HEK293T (cell line): Measurements from ENCODE around the gene CASS4.

Experiments used
- CTCF ChIA-PET: fragments of 350-600 bp; formaldehyde crosslinking; extraction: SDS; loops from one replicate; lab custom pipeline; 2021; ENCODE audit warnings: antibody characterized with exemption, inconsistent platforms; lab: Yijun Ruan, JAX
- POLR2A ChIA-PET: fragments of 350-600 bp; formaldehyde crosslinking; extraction: SDS; loops from one replicate; lab custom pipeline; 2020; ENCODE audit warnings: antibody characterized with exemption, inconsistent platforms; lab: Yijun Ruan, JAX
- DNase-seq: peaks from one replicate; pipeline ENCODE4 v3.0.0; 2012; ENCODE audit warnings: mixed read lengths; ENCODE audit errors: extremely low spot score
- ARNT ChIP-seq: fragments of 450-650 bp; IDR thresholded peaks from 2 replicates; pipeline ENCODE4 v1.6.1; 2017; ENCODE audit warnings: mild to moderate bottlenecking
- BHLHE40 ChIP-seq: fragments of 450-650 bp; IDR thresholded peaks from 2 replicates; pipeline ENCODE4 v1.6.1; 2016; ENCODE audit warnings: mild to moderate bottlenecking, moderate library complexity, borderline replicate concordance
- CTBP1 ChIP-seq: fragments of 450-650 bp; IDR thresholded peaks from 2 replicates; pipeline ENCODE4 v1.6.1; 2016; ENCODE audit warnings: borderline replicate concordance
- ELF4 ChIP-seq: fragments of 450-650 bp; IDR thresholded peaks from 2 replicates; pipeline ENCODE4 v1.6.1; 2017; ENCODE audit warnings: antibody characterized with exemption
- FOXA1 ChIP-seq: fragments of 450-650 bp; IDR thresholded peaks from 2 replicates; pipeline ENCODE4 v1.6.1; 2016; ENCODE audit warnings: mild to moderate bottlenecking
- FOXK2 ChIP-seq: fragments of 450-650 bp; IDR thresholded peaks from 2 replicates; pipeline ENCODE4 v1.6.1; 2016; ENCODE audit warnings: mild to moderate bottlenecking
- FOXM1 ChIP-seq: fragments of 450-650 bp; IDR thresholded peaks from 2 replicates; pipeline ENCODE4 v1.6.1; 2017; ENCODE audit warnings: mild to moderate bottlenecking, borderline replicate concordance
- HDGF ChIP-seq: fragments of 450-650 bp; IDR thresholded peaks from 2 replicates; pipeline ENCODE4 v1.6.1; 2017; ENCODE audit warnings: antibody characterized with exemption, borderline replicate concordance
- L3MBTL2 ChIP-seq: fragments of 450-650 bp; conservative IDR thresholded peaks from 2 replicates; pipeline ENCODE4 v1.6.1; 2016; ENCODE audit warnings: mild to moderate bottlenecking
- LEF1 ChIP-seq: fragments of 450-650 bp; IDR thresholded peaks from 2 replicates; pipeline ENCODE4 v1.6.1; 2017; ENCODE audit warnings: mild to moderate bottlenecking, borderline replicate concordance
- NFRKB ChIP-seq: fragments of 450-650 bp; IDR thresholded peaks from 2 replicates; pipeline ENCODE4 v1.6.1; 2016; ENCODE audit warnings: mild to moderate bottlenecking, moderate library complexity
- SP1 ChIP-seq: fragments of 450-650 bp; IDR thresholded peaks from 2 replicates; pipeline ENCODE4 v1.6.1; 2017
- SUZ12 ChIP-seq: fragments of 450-650 bp; IDR thresholded peaks from 2 replicates; pipeline ENCODE4 v1.6.1; 2016; ENCODE audit warnings: mild to moderate bottlenecking
- TARDBP ChIP-seq: fragments of 450-650 bp; IDR thresholded peaks from 2 replicates; pipeline ENCODE4 v1.6.1; 2016
- ZNF384 ChIP-seq: fragments of 450-650 bp; IDR thresholded peaks from 2 replicates; pipeline ENCODE4 v1.6.1; 2016
- TF ChIP-seq, protein P1 (sequence below): fragments of 450-650 bp; IDR thresholded peaks from 2 replicates; pipeline ENCODE4 v1.6.1; 2016

The CASS4 gene

DNA sequence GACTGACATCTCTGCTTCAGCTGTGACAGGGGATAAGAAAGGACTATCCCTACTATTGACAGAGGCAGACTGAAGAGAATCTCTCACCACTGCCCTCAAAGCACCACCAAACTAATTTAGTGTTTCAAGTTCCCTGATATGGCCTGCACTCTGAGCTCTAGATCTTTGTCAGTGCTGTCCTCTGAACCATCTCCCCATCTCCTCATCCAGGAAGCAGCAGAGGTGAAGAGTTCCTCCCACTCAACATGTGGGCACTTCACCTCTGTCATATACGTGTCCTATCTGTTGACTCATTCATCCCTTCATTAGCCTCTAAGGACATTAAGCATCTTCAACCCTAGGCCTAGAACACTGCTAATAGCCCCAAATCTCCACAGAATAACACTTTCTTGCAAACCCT lies 39.2 kb upstream of the CASS4 start:
- ChIA-PET POLR2A (interaction anchor here (1.4 kb wide), 1 partner anchor 19 kb away, joined by 4 read pairs; the partner anchor contains the start of genes AURKA and CSTF1), CTCF (no interaction called here)
- DNase-seq = no peak
- TF ChIP-seq ELF4 = no peak
- no peak for TF ChIP-seq HDGF

DNA sequence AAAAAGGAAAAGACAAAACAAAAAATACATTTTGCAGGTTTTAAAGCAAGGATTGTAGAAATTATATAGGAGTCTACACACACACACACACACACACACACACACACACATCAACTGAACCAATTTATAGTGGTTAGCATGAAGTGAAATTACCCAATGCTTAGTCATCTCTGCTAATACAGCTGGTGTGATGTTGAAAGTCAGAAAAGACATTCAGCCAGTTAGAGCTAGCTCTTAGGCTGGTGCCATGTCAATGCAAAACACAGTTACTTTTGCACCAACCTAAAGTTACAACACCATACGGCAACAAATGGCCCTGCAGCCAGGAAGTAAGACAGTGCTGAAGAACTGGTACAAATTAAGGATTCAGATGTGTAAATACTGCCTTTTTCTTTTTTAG lies 38.1 kb upstream of the CASS4 start:
- DNase-seq = no peak
- POLR2A ChIA-PET = no interaction called here
- CTCF ChIA-PET = no interaction called here
- TF ChIP-seq ARNT = no peak
- TF ChIP-seq CTBP1 = no peak
- TF ChIP-seq HDGF = no peak

DNA sequence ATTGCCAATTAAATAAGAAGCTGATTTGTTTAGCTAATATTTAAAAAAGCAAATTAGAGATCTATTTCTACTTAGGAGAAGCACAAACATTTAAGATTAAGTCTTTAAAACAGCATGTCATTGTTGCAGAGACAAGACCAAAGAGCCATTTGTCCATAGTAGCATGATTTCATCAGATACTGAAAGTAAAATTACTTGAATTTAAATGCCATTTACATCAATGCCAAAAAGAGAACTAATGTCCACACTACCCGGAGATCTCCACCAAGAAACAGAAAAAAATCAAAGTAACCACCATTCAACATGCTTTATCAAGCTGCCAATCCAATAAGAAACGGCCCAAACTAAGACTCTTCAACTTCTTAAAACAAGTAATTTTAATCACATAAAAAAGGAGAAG lies 35.7 kb upstream of the CASS4 start:
- POLR2A ChIA-PET = interaction anchor here (1.2 to 1.5 kb wide), 2 partner anchors 16 to 18 kb away, joined by 5 to 8 read pairs; partner anchors contain the start of genes AURKA, CSTF1 and FAM210B
- CTCF ChIA-PET = no interaction called here
- DNase-seq = no peak
- TF ChIP-seq BHLHE40 = no peak
- TF ChIP-seq CTBP1 = no peak
- TF ChIP-seq, protein P1, sequence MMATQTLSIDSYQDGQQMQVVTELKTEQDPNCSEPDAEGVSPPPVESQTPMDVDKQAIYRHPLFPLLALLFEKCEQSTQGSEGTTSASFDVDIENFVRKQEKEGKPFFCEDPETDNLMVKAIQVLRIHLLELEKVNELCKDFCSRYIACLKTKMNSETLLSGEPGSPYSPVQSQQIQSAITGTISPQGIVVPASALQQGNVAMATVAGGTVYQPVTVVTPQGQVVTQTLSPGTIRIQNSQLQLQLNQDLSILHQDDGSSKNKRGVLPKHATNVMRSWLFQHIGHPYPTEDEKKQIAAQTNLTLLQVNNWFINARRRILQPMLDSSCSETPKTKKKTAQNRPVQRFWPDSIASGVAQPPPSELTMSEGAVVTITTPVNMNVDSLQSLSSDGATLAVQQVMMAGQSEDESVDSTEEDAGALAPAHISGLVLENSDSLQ = no peak
- TF ChIP-seq ARNT = no peak
- TF ChIP-seq L3MBTL2 = no peak
- TF ChIP-seq ELF4 = no peak
- TF ChIP-seq FOXA1 = no peak
- no peak for TF ChIP-seq FOXM1
- no peak for TF ChIP-seq SP1
- no peak for TF ChIP-seq FOXK2

DNA sequence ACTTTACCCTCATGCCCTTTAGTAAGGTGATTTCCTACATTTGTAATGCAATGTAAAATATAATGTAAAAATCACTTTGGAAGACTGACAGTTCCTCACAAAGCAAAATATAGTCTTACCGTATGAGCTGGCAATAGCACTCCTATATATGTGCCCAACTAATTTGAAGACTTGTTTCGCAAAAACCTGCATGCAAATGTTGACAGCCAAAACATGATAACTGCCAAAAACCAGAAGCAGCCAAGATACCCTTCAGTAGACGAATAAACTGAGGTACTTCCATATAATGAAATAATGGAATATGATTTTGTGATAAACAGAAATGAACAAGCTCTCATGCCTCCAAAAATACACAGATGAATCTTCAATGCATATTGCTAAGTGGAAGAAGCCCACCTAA lies 33.7 kb upstream of the CASS4 start:
- no peak for TF ChIP-seq FOXK2
- TF ChIP-seq ELF4 = no peak
- TF ChIP-seq NFRKB = no peak
- ChIA-PET POLR2A (no interaction called here), CTCF (interaction anchor here (0.5 kb wide), 1 partner anchor 137 kb away, joined by 8 read pairs; no protein-coding TSS in a partner anchor)
- DNase-seq = no peak

DNA sequence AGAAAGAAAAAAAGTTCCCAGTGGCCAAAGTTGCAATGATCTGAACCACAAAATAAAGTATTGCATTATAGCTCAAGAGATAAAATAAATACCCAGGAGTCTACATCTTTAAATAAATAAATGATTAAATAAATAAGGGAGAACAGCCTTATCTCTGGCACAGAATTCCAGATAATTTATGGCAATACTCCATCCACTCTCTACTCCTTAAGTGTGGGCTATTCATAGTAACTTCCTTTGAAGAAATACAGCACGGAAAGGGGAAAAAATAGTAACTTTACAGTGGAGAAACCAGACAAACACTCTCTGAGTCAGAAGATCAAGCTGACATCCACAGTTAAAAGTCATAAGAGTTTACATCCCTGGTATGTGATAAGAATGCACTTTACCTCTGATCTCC lies 31.7 kb upstream of the CASS4 start:
- ChIA-PET POLR2A (no interaction called here), CTCF (no interaction called here)
- DNase-seq = no peak
- no peak for TF ChIP-seq SUZ12
- TF ChIP-seq ZNF384 = no peak
- TF ChIP-seq TARDBP = no peak
- no peak for TF ChIP-seq ELF4
- no peak for TF ChIP-seq FOXM1
- no peak for TF ChIP-seq CTBP1
- TF ChIP-seq, protein P1 = no peak
- TF ChIP-seq L3MBTL2 = no peak
- no peak for TF ChIP-seq SP1
- no peak for TF ChIP-seq FOXA1
- no peak for TF ChIP-seq FOXK2
- no peak for TF ChIP-seq LEF1
- TF ChIP-seq ARNT = no peak
- TF ChIP-seq BHLHE40 = no peak
- TF ChIP-seq NFRKB = no peak
- no peak for TF ChIP-seq HDGF

DNA sequence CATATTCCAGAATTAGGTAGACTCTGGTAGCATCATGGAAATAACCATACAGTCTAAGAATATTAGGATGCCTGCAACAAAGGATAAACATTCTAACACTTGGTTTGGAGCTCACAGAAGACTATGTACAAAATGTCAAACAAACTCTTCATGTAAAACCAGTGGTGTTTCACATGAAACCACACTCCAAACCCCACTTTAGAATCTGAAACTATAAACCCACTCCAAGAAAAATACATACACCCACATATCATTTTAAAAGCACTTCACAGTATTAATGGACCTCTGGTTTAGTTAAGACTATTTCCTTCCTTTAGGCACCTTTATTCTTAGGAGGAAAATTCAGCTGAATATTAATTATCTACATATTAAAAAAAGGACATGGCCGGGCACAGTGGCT lies 30.6 kb upstream of the CASS4 start:
- POLR2A ChIA-PET = interaction anchor here (0.9 kb wide), 1 partner anchor 11 kb away, joined by 3 read pairs; the partner anchor contains the start of genes AURKA and CSTF1
- TF ChIP-seq ELF4 = no peak
- TF ChIP-seq ARNT = no peak
- TF ChIP-seq HDGF = no peak
- no peak for TF ChIP-seq SP1
- TF ChIP-seq NFRKB = no peak
- TF ChIP-seq TARDBP = no peak
- TF ChIP-seq FOXM1 = no peak
- no peak for TF ChIP-seq L3MBTL2
- TF ChIP-seq SUZ12 = no peak
- TF ChIP-seq, protein P1 = no peak
- no peak for TF ChIP-seq FOXK2
- no peak for TF ChIP-seq BHLHE40
- no peak for TF ChIP-seq FOXA1
- no peak for TF ChIP-seq CTBP1
- no peak for TF ChIP-seq ZNF384
- TF ChIP-seq LEF1 = no peak
- CTCF ChIA-PET = interaction anchor here (0.6 kb wide), 1 partner anchor 249 kb away, joined by 3 read pairs; no protein-coding TSS in a partner anchor
- no peak for DNase-seq

DNA sequence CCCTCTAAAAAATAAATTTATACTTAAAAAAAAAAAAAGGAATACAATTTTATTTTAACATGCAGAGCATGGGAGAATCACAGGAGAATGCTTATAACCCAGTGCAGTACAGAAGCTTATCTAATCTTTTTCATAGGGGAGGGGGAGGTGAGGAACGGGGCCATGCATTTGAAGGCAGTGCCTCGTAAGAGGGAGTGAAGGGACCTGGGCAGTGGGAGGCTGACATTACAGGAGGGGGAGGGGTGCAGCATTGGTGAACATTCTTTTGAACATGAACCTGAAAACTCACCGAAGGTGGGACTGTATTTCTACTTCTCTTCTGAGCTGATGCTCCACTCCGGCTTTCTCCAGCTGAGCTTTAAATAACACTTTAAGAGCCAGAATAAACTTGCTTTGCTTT lies 29.4 kb upstream of the CASS4 start:
- no peak for DNase-seq
- CTCF ChIA-PET = no interaction called here
- POLR2A ChIA-PET = interaction anchor here (1.4 kb wide), 1 partner anchor 9 kb away, joined by 11 read pairs; the partner anchor contains the start of genes AURKA and CSTF1
- TF ChIP-seq ZNF384 (no peak), SUZ12 (no peak), FOXM1 (no peak)
